ENCODE data around the gene L1TD1. TPM values are rescaled to one million over a fixed set of nuclear protein-coding genes. Genes with fewer than 3 reads are reported as not detected.

The L1TD1 gene
- total and polyA plus RNA-seq, 2 of the 13 experiments (the other 11 are each of a cell fraction or from before 2014, with no cell fraction given) = not detected

GRCh38 chr1:62237950-62238374, 43.3 kb downstream of the L1TD1 start (continued):
- TF ChIP-seq SP1 (IDR thresholded peaks at IDR 0.05) (no peak), SP1 (CRISPR knock-in tag; IDR thresholded peaks at IDR 0.05) (no peak), ZBTB49 (CRISPR knock-in tag; IDR thresholded peaks at IDR 0.05; ENCODE audit: borderline replicate concordance) (no peak), ZNF557 (CRISPR knock-in tag; IDR thresholded peaks at IDR 0.05) (no peak; the same call in 1 of the 2 replicates), NR2F6 (IDR thresholded peaks at IDR 0.05) (peak; percentile 98), NR2F6 (CRISPR knock-in tag; IDR thresholded peaks at IDR 0.05) (peak; percentile 99), ZNF318 (CRISPR knock-in tag; IDR thresholded peaks at IDR 0.05) (no peak), ATF4 (CRISPR knock-in tag; IDR thresholded peaks at IDR 0.05) (no peak), AGO2 (optimal IDR thresholded peaks at IDR 0.05; ENCODE audit: low read depth, low read length) (no peak), ZNF546 (CRISPR knock-in tag; conservative IDR thresholded peaks at IDR 0.05) (no peak), GTF2F1 (IDR thresholded peaks at IDR 0.05; ENCODE audit: low read length) (no peak), ZSCAN22 (CRISPR knock-in tag; IDR thresholded peaks at IDR 0.05) (no peak), ZNF143 (CRISPR knock-in tag; IDR thresholded peaks at IDR 0.05) (no peak), SMAD9 (CRISPR knock-in tag; IDR thresholded peaks at IDR 0.05) (no peak), SPEN (CRISPR knock-in tag; IDR thresholded peaks at IDR 0.05; ENCODE audit: low read depth) (peak; percentile 42; the same call in 1 of the 2 replicates), FOXM1 (CRISPR knock-in tag; IDR thresholded peaks at IDR 0.05) (no peak), PHF8 (CRISPR knock-in tag; IDR thresholded peaks at IDR 0.05) (peak; percentile 40; the same call in 1 of the 2 replicates)
- TF ChIP-seq, protein P1, sequence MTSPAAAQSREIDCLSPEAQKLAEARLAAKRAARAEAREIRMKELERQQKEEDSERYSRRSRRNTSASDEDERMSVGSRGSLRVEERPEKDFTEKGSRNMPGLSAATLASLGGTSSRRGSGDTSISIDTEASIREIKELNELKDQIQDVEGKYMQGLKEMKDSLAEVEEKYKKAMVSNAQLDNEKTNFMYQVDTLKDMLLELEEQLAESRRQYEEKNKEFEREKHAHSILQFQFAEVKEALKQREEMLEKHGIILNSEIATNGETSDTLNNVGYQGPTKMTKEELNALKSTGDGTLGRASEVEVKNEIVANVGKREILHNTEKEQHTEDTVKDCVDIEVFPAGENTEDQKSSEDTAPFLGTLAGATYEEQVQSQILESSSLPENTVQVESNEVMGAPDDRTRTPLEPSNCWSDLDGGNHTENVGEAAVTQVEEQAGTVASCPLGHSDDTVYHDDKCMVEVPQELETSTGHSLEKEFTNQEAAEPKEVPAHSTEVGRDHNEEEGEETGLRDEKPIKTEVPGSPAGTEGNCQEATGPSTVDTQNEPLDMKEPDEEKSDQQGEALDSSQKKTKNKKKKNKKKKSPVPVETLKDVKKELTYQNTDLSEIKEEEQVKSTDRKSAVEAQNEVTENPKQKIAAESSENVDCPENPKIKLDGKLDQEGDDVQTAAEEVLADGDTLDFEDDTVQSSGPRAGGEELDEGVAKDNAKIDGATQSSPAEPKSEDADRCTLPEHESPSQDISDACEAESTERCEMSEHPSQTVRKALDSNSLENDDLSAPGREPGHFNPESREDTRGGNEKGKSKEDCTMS (CRISPR knock-in tag; conservative IDR thresholded peaks at IDR 0.05) = no peak
